Fibroblast of villous mesenchyme (primary cell): ENCODE data around the gene CRYZ. TPM values are rescaled to one million over a fixed set of nuclear protein-coding genes. Genes with fewer than 3 reads are reported as not detected.

Experiments used
- DNase-seq: peaks from one replicate; pipeline ENCODE4 v3.0.0-alpha.2; 2010; ENCODE audit warnings: low read depth
- H3K4me3 ChIP-seq: 2 replicates; pipeline ENCODE4 v1.5.1; 2011; ENCODE audit warnings: low read depth, mild to moderate bottlenecking, low read length
- total RNA-seq: library from RNA; depleted of rRNA; stranded (reverse); fragments of >200 nt; gene quantifications from 2 replicates; pipeline ENCODE4 v1.2.3, GENCODE V29; 2012
- TF ChIP-seq, protein P1 (sequence below): IDR thresholded peaks from 2 replicates; pipeline ENCODE4 v1.5.1; 2012; ENCODE audit warnings: low read depth, mild to moderate bottlenecking, low read length; ENCODE audit not compliant: insufficient read depth

Gene CRYZ
- total RNA-seq, 1 donor, result 41.0 TPM

DNA sequence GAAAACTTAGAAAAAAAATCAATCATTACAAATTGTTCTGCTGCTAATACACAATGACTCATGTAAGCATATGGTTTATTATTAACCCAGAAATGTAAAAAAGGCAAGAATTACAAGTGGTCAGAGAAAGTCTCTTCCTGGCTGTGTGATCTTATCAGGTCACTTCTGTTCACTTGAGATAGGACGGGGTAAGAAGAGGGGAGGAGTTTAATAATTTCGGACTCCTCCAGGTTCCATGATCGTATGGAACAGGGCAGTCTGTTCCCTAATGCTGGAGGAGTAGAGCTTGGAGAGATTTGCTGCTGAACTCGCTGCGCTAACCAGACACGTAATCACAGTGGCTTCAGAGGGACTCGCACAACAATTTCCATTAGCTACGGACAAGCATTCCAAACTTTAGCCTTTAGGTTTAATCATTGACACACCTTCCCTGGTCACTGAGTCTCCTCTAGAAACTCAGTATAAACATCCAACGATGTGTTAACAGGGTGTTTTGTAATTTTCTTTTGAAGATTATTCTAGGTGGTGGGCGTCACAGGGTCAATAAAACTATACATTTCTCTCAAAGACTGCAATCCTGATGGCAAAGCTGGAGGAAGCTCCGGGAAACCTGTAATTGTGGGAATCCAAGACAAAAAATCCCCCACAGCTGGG lies 1.3 kb downstream of the CRYZ start:
- DNase-seq, result peak; percentile 25
- TF ChIP-seq, protein P1, sequence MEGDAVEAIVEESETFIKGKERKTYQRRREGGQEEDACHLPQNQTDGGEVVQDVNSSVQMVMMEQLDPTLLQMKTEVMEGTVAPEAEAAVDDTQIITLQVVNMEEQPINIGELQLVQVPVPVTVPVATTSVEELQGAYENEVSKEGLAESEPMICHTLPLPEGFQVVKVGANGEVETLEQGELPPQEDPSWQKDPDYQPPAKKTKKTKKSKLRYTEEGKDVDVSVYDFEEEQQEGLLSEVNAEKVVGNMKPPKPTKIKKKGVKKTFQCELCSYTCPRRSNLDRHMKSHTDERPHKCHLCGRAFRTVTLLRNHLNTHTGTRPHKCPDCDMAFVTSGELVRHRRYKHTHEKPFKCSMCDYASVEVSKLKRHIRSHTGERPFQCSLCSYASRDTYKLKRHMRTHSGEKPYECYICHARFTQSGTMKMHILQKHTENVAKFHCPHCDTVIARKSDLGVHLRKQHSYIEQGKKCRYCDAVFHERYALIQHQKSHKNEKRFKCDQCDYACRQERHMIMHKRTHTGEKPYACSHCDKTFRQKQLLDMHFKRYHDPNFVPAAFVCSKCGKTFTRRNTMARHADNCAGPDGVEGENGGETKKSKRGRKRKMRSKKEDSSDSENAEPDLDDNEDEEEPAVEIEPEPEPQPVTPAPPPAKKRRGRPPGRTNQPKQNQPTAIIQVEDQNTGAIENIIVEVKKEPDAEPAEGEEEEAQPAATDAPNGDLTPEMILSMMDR, result no peak
- peak overlapping the region; percentile 89 for H3K4me3 ChIP-seq

DNA sequence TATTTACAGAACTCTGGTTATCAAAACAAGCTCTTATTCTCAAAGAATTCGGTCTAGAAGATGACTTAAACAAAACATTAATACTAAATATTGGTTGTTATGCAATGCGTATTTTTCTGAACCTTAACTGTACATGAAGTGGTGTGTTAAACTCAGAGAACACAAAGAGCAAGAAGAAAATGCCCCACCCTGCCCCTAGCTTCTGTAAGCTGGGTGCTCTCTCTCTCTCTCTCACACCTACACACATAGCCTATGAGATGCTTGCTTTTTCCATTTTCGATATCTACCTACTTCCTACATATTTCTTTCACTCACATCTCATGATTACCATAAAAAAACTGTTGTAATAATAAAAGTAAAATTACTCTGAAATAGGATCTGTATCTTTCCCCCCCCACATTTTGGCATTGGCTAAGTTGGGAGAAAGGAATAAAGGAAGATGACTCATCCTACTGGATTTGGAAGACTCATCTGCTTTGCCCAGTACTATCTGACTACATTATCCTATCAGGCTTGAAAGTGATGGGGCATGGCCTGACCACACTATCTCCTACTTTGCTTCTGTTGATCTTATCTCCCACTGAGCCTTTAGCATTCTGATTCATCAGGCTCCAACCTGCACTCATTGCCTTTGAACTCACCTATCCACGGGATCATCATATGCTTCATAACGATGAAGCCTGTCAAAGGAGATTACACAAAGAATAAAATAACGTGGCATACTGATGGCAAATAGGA lies 2.9 kb downstream of the CRYZ start:
- DNase-seq, result peak; percentile 68
- H3K4me3 ChIP-seq, result no peak overlapping the region
- TF ChIP-seq, protein P1, result no peak

DNA sequence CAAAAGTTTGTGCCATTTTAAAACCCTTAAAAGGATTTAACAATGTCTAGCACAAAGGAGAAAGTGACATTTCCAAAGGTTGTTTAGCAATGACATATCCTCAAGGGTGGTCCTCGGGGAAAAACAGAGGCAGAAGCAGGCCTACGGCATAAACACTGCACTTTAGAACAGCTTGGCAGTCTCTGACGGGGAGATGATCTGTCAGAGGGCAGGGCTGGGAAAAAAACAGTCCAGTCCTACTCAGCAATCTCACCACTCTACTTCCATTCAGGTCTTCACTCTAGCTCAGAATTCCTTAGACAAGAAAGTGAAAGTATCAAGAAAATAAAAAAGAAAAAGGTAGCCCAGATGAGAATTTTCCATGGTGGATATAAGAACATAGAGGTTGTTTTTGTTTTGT lies 4.1 kb downstream of the CRYZ start:
- TF ChIP-seq, protein P1, result no peak
- peak; percentile 45 for DNase-seq
- H3K4me3 ChIP-seq, result no peak overlapping the region

DNA sequence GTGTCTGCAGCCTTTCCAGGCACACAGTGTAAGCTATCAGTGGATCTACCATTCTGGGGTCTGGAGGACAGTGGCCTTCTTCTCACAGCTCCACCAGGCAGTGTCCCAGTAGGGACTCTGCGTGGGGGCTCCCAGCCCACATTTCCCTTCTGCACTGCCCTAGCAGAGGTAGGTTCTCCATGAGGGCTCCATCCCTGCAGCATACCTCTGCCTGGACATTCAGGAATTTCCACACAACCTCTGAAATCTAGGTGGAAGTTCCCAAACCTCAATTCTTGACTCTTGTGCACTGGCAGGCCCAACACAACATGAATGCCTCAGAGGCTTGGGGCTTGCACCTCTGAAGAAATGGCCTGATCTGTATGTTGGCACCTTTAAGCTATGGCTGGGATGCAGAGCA lies 6.8 kb downstream of the CRYZ start:
- TF ChIP-seq, protein P1, result no peak
- no peak for DNase-seq
- no peak overlapping the region for H3K4me3 ChIP-seq

DNA sequence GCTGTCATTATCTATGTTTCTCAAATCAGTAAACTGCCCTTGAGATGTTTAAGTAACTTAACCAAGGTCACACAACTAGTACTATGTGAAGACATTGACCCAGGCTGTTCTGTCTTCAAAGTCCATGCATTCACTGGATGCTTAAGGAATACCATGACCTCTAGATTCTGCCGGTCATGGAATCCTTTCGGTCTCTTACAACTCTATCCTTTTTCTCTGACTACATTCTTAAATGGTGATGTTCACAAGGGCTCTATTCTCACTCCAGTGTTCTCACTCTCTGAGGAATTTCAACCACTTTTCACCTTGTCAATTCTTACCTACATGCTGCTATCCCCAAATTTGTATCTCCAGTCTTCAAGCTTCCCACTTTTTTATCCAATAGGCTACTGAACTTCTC lies 15.2 kb downstream of the CRYZ start:
- no peak for DNase-seq
- TF ChIP-seq, protein P1, result no peak
- no peak overlapping the region for H3K4me3 ChIP-seq

DNA sequence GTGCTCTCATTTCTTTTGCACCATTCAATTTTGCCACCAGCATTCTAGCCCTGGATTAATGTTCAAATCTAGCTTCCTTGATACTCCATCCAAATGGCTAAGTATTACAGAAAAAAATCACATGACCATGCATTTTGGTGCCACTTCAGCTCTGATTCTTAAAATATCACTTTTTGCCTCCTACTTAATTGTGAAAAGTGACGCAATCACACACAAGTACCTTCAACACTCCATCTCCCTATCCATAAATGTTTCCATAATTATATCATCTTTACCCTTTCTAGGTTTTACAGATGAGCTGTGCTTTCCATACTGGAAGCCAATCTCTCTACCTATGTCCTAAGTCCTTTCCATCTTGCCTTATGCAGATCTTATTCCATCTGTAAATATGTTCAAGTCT lies 16.0 kb downstream of the CRYZ start:
- TF ChIP-seq, protein P1, result no peak
- no peak overlapping the region for H3K4me3 ChIP-seq
- no peak for DNase-seq
